HG03095 (cell line): ENCODE data around the gene C5orf58.

Experiments used
- ATAC-seq: cut with Tn5 transposase; IDR thresholded peaks from one replicate; pipeline ENCODE4 v1.9.1; 2021; ENCODE audit warnings: moderate library complexity; ENCODE audit not compliant: unreplicated experiment

The C5orf58 gene

DNA sequence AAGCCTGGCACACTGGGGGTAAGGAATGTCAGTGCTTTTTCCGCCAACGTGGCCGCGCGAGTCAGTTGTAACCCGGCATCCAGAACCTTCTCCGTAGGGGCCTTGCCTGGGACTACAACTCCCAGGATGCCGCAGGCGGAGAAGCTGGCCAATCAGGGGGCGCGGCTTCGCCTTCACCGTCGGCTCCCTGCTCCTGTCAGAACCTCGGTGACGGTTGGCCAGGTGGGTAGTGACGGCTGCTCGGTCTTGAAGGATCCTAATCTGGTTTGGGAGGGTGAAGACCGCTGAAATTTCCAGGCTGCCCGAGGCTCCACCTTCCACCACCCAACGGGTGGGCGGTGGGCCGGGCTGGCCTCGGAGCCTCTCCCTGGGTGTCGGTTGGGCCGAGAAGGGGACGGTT is at the start of gene C5orf58:
Gene C5orf58 (plus strand): TSS at position 200 of the 400 bp plus-strand sequence. CDS start 1,992 bp downstream, outside the sequence.
- no peak for ATAC-seq

DNA sequence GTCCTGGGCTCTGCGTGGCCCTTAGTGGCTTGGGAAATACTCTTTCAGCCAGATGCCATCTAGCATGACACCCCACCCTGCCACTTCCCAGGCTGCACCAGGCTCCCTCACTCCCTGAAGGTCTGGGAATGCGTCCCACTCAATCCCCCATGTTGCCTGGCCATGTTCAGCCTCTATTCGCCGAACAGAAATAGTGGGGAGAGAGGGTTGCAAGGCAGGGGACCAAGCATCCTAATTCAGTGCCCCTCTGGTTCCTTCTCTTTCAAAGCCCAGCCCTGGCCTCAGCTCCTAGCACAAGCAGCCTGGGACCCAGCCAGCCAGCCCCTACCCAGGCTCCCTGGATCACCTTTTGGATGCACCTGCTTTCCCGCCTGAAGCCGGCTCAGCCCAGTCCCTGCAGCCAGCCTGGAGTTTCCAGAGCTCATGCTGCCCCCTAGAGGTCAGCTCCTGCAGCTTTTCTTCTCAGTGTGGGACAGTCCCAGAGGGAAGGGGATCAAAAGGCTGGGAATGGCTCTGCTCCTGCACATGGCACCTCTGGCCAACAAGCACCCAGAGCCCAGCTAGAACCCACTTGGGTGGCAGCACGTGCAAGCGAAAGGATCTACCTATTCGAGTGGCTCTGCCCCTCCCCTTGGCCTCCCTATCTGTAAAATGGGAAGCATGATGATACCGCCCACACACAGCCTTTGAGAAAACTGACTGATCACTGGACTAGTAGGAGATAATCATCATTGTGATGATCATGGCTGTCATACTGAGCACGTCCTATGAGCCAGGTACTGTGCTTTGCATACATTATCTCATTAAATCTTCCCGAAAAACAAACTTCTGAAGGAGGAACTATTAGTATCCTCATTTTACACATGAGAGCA is 48.7 kb upstream of the C5orf58 start:
- peak; percentile 77 for ATAC-seq

DNA sequence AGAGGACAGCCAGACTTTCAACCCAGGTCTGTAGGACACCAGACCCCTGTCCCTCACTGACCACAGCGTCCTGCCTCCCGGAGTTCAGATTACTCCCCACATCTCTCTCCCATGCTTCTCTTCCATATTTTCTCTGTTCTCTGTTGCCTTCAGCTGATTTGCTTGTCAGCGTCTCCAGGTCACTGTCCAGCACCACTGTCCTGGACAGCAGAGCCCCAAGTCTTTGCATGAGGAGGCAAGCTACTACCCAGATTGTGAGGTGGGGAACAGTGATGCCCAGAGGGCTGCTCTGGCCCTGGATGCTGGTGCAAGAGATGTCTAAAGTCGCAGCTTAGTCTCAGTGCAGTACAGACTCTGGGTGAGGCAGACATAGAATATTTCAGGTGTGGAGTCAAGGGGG is 48.0 kb upstream of the C5orf58 start:
- no peak for ATAC-seq

DNA sequence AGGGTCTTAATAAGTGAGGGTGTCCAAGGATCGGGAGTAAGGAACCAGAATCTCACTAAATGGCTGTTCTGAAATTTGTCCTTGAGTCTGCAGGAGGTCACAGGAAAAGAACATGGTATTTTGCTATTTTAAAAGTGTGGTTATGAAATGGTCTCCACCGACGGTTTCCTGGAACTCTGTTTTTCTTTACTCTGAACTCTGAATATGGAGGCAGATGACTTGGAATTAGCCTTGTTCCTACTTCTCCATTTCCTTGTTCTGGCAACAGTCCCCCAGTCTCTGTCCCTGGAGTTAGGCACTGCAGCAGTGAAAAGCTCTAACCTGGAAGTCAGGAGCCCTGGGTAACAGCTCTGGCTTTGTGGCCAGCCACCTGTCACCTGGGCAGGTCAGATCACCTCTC is 46.6 kb upstream of the C5orf58 start:
- no peak for ATAC-seq

DNA sequence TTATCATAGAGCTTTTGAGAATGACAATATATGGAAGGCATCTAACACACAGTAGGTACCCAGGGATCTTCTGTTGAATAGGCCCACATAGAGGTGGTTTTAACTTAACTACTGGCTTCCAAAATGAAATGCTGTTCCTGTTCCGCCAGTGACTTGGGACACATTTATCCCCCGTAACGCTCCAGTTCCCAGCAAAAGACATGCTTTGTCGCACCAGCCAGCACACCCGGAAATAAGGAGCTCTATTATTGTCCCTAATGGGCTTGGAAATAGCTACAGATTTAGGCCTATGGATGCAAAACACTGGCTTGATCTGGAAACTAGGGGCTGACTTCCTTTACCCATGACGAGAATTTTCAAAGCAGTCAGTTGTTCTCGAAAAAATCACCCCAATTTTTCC is 45.9 kb upstream of the C5orf58 start:
- no peak for ATAC-seq

DNA sequence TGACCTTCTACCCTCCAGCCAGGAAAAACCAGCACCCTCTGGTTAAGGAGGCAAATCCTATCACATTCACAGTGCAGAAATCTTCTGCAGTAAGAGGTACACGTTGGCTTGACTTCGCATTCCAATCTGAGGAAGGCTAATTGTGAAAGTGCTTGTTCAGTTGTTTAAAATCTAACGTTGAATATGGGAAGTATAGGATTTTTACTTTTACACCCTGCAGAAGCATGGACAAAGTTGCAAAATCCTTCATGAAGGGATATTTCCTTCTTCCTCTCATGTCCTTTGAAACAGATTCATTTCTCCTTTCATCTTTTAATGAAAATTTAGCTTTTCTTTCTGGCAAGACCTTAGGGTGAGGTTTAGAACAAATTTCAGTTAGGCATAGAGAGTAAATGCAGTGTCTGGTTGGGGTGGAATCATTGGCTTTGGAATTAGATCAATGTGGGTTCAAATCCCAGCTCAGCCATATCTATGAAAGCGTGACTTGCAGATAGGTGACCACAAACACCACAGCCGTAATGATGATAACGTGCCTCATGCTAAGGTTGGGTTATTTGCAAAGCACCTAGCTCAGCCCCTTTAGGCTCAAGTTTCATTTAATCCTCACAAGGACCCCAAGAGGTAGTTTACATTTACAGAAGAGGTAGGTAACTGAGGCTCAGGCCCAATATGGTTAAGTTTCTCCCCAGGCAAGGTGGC is 42.2 kb upstream of the C5orf58 start:
- ATAC-seq = no peak

DNA sequence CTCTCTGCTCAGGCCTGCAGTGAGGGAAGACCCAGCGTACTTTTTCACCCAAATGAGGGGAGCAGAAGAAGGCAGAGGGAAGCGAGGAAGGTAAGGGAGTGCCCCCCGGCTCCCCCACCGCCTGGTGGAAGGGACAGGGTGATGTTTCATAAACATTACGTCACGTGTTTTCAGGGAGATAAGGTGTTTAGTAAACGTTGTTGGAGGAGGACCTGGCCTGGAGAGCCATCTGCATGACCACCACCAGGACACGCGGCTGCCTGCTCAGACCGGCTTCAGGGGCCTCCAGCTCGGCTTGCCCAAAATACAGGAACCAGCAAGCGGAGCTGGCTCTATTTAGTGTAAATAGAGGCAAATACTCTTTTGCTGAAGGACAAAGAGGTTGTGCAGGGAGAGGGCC is 40.0 kb upstream of the C5orf58 start:
- ATAC-seq = no peak

DNA sequence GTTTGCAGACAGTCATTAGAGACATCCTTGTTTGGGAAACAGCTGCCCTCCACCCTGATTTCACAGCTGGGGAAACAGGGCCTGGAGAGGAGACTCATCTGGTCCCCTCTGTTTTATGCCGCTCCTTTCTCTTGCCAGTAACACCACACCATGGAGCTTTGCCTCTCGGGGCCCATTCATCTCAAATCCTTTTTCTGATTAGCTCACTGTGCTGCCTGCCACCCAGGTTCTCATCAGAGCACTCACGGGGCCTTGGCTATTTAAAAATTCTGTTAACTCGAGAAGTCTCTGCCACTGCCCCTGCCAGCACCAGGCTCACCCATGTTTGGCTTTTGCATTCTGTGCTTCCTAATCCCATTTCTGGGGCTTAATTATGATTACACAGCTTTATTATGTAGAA is 36.8 kb upstream of the C5orf58 start:
- no peak for ATAC-seq

DNA sequence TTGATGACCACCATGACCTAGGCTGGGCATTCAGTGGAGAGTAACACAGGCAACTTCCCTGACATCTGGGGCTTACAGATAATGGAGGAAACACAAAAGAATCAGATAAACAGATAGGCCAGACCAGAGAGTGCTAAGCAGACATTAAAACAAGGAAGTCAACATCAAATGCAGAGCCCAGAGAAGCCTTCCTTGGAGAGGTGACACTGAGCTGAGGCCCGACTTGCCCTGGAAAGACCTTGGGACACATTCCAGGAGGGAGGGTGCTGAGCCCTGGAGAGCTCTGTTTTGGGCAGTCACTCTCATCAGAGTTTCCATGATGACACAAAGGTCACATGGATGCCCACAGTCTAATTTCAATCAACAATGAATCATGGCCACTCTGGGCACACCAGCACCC is 31.9 kb upstream of the C5orf58 start:
- no peak for ATAC-seq

DNA sequence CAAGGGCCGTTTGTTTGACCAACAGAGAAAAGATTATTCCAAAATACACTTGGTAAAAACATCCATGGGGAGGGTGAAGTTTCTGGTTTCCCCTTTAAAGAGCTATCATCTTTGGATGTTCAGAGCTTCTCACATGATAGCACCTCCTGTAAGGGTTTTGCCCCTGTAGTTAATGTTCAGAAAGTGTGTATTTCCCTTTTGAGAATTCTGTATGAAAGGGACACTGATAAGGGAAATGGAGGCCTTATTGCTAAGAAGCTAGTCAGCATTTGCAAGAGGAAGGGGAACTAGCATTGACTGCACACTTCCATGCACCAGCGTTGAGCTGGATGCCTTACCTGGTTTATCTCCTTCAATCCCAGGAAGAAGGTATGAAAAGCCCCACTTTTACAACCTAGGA is 31.5 kb upstream of the C5orf58 start:
- ATAC-seq = no peak

GRCh38 chr5:170202117-170202516 is 30.7 kb upstream of the C5orf58 start:
- no peak for ATAC-seq

DNA sequence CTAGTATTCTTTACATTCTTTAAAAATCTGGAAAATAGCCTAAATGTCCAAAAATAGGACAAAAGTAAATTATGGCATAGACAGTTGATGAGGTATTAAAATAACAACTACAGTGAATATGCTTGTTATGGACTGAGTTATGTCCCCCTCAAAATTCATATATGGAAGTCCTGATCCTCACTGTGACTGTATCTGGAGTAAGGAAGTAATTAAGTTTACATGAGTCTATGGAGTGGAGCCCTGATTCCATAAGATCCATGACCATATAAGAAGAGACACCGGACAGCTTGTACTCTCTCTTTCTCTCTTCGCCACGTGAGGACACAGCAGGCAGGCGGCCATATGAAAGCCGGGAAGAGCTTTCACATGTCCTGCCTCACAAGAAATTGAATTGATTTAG is 28.6 kb upstream of the C5orf58 start:
- ATAC-seq = no peak

DNA sequence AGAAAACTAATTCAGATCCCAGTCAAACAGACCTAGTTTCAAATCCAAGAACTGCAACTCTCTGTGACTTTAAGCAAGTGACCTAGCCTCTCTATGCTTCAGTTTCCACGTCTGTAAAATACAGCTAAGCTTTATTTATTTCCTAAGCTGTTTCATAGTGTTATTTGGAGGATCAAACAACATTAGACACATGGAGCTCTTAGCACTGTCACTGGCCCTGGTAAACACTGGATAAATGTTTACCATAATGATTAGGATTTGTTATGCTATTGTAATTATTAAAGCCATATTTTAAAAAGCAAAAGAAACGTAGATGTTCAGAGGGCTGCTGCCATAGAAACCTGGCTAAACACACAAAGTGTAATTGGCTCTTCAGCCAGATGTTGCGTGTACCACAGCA is 26.6 kb upstream of the C5orf58 start:
- no peak for ATAC-seq

- ATAC-seq = no peak
Measured at GRCh38 chr5:170206958-170207357, 25.8 kb upstream of the C5orf58 start.

GRCh38 chr5:170211575-170212334 is 21.0 kb upstream of the C5orf58 start:
- ATAC-seq = no peak

DNA sequence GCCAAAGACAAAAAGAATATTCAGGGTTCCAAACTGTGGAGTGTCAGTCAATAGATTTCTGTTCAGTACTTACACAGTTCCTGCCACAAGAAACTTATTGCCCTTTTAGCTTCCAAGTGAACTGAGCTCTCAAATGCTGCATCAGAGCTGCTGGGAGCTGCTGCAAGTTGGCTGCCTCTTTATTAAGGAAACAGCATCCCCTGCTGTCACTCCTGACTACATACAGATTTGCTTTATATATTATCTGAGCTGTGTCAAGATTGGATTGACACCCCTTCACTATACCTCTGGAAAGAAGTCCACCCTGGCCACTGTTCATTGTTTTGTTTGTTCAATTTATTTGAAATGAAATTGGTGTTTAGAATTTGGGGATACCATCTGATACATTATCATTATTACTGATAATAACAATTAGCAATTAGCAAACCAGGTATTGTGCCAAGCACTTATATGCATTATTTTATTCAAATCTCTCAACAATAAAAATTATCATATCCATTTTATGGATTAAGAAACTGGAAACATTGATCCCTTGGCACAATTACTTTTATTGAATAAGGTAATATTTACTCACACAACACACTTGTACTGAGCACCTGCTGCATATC is 16.4 kb upstream of the C5orf58 start:
- ATAC-seq = no peak

GRCh38 chr5:170217831-170218230 is 15.0 kb upstream of the C5orf58 start:
- ATAC-seq = no peak

DNA sequence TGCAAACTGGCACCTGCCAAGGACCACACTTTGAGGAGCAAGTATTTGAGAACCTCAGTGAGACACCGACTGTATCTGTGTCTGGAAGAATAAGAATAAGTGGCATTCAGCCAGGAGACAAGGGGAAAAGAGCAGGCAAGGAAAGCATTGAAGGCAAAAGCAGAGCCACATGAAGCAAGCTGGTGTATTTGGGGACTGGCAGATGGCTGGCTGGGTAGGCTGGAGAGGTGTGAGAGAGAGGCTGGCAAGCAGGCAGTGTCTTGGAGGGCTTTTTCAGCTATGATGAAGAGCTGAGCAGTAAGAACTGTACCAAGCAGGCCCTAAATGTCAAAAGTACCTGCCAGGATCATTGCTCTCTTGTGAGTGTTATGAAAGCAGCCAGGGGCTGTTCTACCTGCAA is 14.1 kb upstream of the C5orf58 start:
- no peak for ATAC-seq

GRCh38 chr5:170219615-170220014 is 13.2 kb upstream of the C5orf58 start:
- no peak for ATAC-seq

DNA sequence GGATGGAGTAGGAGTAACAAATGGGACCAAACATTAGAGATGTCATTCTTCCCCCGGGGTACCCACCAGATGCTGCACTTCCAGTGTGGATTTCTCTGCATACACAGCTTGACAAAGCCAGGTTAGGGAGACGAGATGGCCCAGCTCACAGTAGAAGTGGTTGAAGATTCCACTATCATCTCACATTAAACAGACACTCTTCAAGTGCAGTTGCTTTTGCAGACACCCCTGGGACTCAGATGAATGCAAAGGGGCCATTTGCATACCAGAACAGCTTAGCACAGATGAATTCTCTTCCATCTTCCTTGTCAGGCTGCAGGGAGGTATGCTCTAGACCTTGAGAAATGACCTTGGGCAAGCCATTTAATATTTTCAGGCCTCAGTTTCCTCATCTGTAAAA is 12.6 kb upstream of the C5orf58 start:
- ATAC-seq = no peak

DNA sequence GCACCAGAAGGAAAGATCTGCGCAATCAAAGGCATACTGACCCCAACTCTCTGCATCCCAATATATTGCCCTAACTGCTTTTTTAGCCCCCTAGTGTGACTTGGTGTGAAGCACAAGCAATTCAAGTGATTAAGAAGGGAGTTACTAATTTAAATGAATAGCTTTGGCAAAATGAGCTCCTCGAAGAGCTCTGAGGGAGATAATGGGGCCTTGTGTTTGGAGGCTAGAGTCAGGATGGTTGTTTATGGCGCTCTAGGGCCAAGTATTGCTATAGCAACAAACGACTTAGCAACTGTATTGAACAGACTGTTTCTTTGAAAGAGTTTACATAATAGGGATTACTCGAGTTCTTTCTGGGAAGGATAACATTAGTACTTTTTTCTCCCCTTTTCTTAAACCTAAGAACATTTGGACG is 11.5 kb upstream of the C5orf58 start:
- no peak for ATAC-seq
